Measurements from ENCODE around the gene DNAH6.

Gene DNAH6

DNA sequence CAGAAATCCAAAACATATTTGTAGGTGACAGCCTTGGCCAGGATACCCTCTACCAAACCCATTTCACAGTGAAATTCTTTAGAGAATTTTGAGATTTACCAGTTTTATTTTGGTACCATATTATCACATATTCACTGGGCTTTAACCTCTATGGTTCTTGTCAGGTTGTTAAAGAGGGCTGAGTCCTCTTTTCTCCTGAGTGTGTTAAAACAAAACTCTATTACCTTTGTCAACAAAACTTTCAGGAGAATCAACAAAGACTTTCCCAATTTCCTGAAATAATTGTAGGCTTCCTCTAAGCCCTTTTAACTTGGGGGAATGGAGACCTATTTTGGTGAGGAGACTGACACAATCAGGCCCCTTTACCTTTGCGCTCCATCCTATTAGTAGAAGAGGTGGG is 209.4 kb downstream of the DNAH6 start:
- no peak for ATAC-seq

DNA sequence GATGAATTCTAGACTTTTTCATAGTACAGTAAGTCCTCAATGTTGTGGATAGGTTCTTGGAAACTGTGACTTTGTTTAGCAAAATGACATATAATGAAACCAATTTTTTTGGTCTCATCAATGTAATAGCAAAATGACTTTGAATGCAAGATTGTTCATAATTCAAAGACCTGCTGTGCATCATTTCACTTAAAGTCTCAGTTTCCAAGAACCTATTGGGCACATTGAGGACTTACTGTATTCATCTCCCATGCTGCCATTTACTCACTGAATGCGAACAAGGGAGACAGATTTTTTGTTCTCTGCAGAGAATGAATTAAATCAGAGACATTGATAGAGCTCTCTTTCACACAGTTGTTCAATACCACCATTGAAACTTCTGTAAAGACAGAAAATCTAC is 211.0 kb downstream of the DNAH6 start:
- ATAC-seq, result no peak
- no peak for TF ChIP-seq TOX (CRISPR knock-in tag; IDR thresholded peaks at IDR 0.05; ENCODE audit: borderline replicate concordance)
- TF ChIP-seq ZNF70 (CRISPR knock-in tag; IDR thresholded peaks at IDR 0.05), result no peak
- TF ChIP-seq RARB (CRISPR knock-in tag; IDR thresholded peaks at IDR 0.05), result no peak
- TF ChIP-seq, protein P1, sequence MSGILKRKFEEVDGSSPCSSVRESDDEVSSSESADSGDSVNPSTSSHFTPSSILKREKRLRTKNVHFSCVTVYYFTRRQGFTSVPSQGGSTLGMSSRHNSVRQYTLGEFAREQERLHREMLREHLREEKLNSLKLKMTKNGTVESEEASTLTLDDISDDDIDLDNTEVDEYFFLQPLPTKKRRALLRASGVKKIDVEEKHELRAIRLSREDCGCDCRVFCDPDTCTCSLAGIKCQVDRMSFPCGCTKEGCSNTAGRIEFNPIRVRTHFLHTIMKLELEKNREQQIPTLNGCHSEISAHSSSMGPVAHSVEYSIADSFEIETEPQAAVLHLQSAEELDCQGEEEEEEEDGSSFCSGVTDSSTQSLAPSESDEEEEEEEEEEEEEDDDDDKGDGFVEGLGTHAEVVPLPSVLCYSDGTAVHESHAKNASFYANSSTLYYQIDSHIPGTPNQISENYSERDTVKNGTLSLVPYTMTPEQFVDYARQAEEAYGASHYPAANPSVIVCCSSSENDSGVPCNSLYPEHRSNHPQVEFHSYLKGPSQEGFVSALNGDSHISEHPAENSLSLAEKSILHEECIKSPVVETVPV (CRISPR knock-in tag; IDR thresholded peaks at IDR 0.05), result no peak
- no peak for TF ChIP-seq OSR1 (CRISPR knock-in tag; IDR thresholded peaks at IDR 0.05)

More for the DNA sequence above, 209.4 kb downstream of the DNAH6 start:
- TF ChIP-seq TCF4 (CRISPR knock-in tag; IDR thresholded peaks at IDR 0.05; ENCODE audit: borderline replicate concordance) (no peak), ESRRG (CRISPR knock-in tag; IDR thresholded peaks at IDR 0.05) (no peak), CSDC2 (CRISPR knock-in tag; IDR thresholded peaks at IDR 0.05) (no peak), TOX (CRISPR knock-in tag; IDR thresholded peaks at IDR 0.05; ENCODE audit: borderline replicate concordance) (no peak), ZNF70 (CRISPR knock-in tag; IDR thresholded peaks at IDR 0.05) (no peak), SNAI2 (CRISPR knock-in tag; IDR thresholded peaks at IDR 0.05) (no peak), OSR1 (CRISPR knock-in tag; IDR thresholded peaks at IDR 0.05) (no peak), PPARA (CRISPR knock-in tag; IDR thresholded peaks at IDR 0.05; ENCODE audit: borderline replicate concordance) (no peak), ISL1 (CRISPR knock-in tag; IDR thresholded peaks at IDR 0.05) (no peak), ZFP3 (CRISPR knock-in tag; IDR thresholded peaks at IDR 0.05) (no peak)
- TF ChIP-seq, protein P2, sequence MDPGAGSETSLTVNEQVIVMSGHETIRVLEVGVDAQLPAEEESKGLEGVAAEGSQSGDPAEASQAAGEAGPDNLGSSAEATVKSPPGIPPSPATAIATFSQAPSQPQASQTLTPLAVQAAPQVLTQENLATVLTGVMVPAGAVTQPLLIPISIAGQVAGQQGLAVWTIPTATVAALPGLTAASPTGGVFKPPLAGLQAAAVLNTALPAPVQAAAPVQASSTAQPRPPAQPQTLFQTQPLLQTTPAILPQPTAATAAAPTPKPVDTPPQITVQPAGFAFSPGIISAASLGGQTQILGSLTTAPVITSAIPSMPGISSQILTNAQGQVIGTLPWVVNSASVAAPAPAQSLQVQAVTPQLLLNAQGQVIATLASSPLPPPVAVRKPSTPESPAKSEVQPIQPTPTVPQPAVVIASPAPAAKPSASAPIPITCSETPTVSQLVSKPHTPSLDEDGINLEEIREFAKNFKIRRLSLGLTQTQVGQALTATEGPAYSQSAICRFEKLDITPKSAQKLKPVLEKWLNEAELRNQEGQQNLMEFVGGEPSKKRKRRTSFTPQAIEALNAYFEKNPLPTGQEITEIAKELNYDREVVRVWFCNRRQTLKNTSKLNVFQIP (CRISPR knock-in tag; IDR thresholded peaks at IDR 0.05; ENCODE audit: borderline replicate concordance, low read depth), result no peak

DNA sequence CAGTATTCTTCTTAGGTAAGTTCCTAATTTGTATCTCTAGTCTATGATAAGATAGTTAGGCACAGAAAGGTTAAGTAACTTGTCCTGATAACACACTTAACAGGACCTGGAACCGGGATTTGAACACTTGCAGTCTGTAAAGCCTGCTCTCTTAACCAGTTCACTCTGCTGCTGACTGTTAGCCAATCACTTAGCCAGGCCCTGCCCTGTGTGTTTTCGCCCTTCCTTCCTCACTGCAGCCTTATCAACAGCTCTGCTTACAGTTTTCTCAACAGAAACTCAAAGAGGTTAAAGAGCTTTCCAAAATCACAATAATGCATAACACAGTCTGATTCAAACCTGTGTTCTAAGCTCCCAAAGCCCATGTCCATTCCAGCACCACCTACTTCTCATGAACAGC is 212.9 kb downstream of the DNAH6 start:
- ATAC-seq, result no peak
- no peak for TF ChIP-seq ZFP3 (CRISPR knock-in tag; IDR thresholded peaks at IDR 0.05)
- no peak for TF ChIP-seq OSR1 (CRISPR knock-in tag; IDR thresholded peaks at IDR 0.05)
- TF ChIP-seq ZNF70 (CRISPR knock-in tag; IDR thresholded peaks at IDR 0.05), result no peak
- TF ChIP-seq ISL1 (CRISPR knock-in tag; IDR thresholded peaks at IDR 0.05), result no peak
- TF ChIP-seq TCF4 (CRISPR knock-in tag; IDR thresholded peaks at IDR 0.05; ENCODE audit: borderline replicate concordance), result no peak
- no peak for TF ChIP-seq ZFP30 (CRISPR knock-in tag; IDR thresholded peaks at IDR 0.05)
- TF ChIP-seq, protein P3, sequence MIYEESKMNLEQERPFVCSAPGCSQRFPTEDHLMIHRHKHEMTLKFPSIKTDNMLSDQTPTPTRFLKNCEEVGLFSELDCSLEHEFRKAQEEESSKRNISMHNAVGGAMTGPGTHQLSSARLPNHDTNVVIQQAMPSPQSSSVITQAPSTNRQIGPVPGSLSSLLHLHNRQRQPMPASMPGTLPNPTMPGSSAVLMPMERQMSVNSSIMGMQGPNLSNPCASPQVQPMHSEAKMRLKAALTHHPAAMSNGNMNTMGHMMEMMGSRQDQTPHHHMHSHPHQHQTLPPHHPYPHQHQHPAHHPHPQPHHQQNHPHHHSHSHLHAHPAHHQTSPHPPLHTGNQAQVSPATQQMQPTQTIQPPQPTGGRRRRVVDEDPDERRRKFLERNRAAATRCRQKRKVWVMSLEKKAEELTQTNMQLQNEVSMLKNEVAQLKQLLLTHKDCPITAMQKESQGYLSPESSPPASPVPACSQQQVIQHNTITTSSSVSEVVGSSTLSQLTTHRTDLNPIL (CRISPR knock-in tag; IDR thresholded peaks at IDR 0.05; ENCODE audit: low read depth), result no peak
- TF ChIP-seq, protein P2 (CRISPR knock-in tag; IDR thresholded peaks at IDR 0.05; ENCODE audit: borderline replicate concordance, low read depth), result no peak
- no peak for TF ChIP-seq TOX (CRISPR knock-in tag; IDR thresholded peaks at IDR 0.05; ENCODE audit: borderline replicate concordance)
- TF ChIP-seq, protein P1 (CRISPR knock-in tag; IDR thresholded peaks at IDR 0.05), result no peak
- no peak for TF ChIP-seq BACH2 (CRISPR knock-in tag; IDR thresholded peaks at IDR 0.05; ENCODE audit: borderline replicate concordance)
- no peak for TF ChIP-seq ZNF565 (CRISPR knock-in tag; conservative IDR thresholded peaks at IDR 0.05; ENCODE audit: low read depth)
- no peak for TF ChIP-seq ZNF8 (CRISPR knock-in tag; IDR thresholded peaks at IDR 0.05)
- TF ChIP-seq ZC3H10 (CRISPR knock-in tag; IDR thresholded peaks at IDR 0.05), result no peak
- TF ChIP-seq SNAI2 (CRISPR knock-in tag; IDR thresholded peaks at IDR 0.05), result no peak
- TF ChIP-seq, protein P4, sequence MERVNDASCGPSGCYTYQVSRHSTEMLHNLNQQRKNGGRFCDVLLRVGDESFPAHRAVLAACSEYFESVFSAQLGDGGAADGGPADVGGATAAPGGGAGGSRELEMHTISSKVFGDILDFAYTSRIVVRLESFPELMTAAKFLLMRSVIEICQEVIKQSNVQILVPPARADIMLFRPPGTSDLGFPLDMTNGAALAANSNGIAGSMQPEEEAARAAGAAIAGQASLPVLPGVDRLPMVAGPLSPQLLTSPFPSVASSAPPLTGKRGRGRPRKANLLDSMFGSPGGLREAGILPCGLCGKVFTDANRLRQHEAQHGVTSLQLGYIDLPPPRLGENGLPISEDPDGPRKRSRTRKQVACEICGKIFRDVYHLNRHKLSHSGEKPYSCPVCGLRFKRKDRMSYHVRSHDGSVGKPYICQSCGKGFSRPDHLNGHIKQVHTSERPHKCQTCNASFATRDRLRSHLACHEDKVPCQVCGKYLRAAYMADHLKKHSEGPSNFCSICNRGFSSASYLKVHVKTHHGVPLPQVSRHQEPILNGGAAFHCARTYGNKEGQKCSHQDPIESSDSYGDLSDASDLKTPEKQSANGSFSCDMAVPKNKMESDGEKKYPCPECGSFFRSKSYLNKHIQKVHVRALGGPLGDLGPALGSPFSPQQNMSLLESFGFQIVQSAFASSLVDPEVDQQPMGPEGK (CRISPR knock-in tag; IDR thresholded peaks at IDR 0.05; ENCODE audit: borderline replicate concordance), result no peak
- no peak for TF ChIP-seq RARB (CRISPR knock-in tag; IDR thresholded peaks at IDR 0.05)

Data from SK-N-SH treated with all-trans-retinoic acid at 6 μM for 48 hours (cell line).